HG03095 (cell line): Measurements from ENCODE around the gene PDLIM3.
"Not testable (repeated sequence)": the region's sequence is repeated elsewhere in the genome, so short reads cannot be mapped to it uniquely, and the experiment has no call there.

Experiments
- ATAC-seq: cut with Tn5 transposase; IDR thresholded peaks from one replicate; pipeline ENCODE4 v1.9.1; 2021; ENCODE audit warnings: moderate library complexity; ENCODE audit not compliant: unreplicated experiment

Gene PDLIM3

DNA sequence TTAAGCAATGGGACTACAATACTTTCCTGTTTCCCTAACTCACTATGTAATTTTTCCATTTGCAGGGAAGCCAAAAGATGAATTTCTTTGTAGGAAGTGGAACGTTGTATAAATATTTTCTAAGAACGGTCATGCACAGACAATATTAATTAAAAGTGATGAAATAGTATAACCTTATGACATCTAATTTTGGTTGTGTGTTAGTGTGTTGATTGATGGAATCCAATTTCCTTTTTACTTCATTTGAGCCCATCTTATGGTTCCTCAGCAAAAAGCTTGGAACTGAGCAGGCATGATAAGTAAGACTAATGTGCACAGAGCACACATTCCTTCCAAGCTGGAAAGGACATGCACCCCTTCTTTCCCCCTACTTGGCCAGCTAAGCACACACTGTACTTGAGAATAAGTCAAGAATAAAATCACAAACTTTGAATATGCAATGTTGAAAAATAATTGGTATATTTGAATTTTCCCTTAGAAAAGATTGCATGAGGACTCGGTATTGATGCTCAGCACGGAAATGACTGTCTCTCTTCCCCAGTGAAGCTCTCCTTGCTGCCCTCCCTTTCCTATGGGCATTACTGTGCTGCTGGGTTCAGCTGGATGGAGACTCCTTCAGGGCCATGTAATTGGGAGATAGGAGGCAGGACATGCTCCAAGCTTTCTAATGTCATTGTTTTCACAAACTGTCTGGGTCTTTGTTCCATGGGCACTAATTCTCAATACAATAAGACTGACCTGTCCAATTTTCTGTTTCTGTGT lies 19.2 kb upstream of the PDLIM3 start:
- ATAC-seq, result no peak

DNA sequence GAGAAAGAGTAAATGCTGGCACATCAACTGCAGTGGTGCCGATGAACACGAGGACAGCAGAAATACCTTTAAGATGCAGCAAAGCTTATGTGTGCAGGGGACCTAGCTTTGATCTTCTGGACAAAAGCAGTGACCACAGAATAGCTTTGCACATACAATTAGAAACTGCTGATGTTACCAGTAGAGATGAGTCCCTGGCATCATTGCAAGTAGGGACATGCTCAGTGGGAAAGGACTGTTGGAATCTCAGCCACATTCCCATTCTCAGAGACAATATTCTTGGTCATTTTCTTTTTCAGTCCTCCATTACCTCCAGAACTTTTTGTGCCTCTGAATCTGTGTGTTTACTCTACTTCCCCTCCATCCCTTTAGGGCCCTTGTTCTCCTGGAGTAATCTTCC lies 16.9 kb upstream of the PDLIM3 start:
- ATAC-seq, result no peak

- no peak for ATAC-seq
Observed at GRCh38 chr4:185550933-185551332, 15.6 kb upstream of the PDLIM3 start.

DNA sequence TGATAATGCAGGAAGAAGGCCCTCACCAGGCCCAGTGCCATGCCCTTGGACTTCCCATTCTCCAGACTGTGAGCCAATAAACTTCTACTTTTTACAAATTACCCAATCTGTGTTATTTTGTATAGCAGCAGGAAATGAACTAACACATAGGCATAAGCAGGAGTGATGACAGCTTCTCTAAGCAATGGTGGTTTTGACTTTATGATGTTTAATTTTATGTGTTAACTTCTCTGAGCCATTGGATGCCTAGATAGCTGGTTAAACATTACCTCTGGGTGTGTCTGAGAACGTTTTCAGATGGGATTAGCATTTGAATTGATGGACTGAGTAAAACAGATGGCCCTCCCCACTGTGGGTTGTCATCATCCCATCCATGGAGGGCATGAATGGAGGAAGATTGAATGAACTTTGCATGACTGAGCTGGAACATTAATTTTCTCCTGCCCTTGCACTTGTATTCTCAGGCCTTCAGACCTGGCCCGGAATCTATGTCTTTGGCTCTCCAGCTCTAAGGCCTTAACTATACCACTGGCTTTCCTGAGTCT lies 13.9 kb upstream of the PDLIM3 start:
- ATAC-seq, result no peak

GRCh38 chr4:185548587-185548986 lies 13.3 kb upstream of the PDLIM3 start:
- no peak for ATAC-seq

- ATAC-seq, result no peak
Observed at GRCh38 chr4:185546335-185546734, 11.0 kb upstream of the PDLIM3 start.

GRCh38 chr4:185542626-185543315 lies 7.5 kb upstream of the PDLIM3 start:
- ATAC-seq, result no peak

GRCh38 chr4:185541251-185541727 lies 6.0 kb upstream of the PDLIM3 start:
- no peak for ATAC-seq

GRCh38 chr4:185540487-185541120 lies 5.3 kb upstream of the PDLIM3 start:
- ATAC-seq, result no peak

GRCh38 chr4:185540040-185540439 lies 4.7 kb upstream of the PDLIM3 start:
- ATAC-seq, result no peak

- ATAC-seq, result no peak
Observed at GRCh38 chr4:185538806-185539205, 3.5 kb upstream of the PDLIM3 start.

DNA sequence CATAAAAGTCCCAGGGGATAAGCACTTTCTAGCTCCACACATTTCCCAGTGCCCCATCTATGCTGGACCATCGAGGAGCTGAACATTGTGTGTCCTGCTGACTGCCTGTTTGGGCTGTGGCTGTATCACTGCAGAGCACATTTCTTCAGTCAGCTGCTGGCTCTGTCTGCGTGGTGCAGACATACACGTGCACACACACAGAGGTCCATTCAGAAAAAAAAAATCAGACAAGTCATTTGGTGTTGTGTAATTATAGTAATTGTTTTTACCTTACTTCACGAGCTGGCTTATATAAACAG lies 1.1 kb upstream of the PDLIM3 start:
- ATAC-seq, result no peak

GRCh38 chr4:185535612-185536410 lies 504 bp upstream of the PDLIM3 start:
- ATAC-seq, result no peak

- no peak for ATAC-seq
Observed at GRCh38 chr4:185534511-185534865, 819 bp downstream of the PDLIM3 start.

GRCh38 chr4:185532795-185533324 lies 2.4 kb downstream of the PDLIM3 start:
- ATAC-seq, result no peak

DNA sequence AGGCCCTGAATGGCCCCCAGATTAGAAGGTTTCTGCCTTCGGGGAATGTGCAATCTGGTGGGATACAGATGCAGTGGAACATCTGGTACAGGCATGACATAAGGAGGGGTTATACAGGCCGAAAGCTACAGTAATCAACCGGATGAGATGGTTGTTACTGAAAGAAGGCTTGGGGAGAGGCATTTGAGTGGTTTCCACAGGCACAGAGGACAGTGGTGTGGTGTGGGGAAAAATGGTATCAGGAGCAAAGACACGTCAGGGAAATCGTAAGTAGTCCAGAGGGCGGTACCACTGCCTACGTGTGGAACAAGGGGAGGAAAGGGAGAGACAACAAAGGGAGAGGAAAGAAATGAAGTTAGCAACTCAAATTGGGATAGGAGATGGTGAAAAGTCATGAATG lies 3.0 kb downstream of the PDLIM3 start:
- ATAC-seq, result no peak

DNA sequence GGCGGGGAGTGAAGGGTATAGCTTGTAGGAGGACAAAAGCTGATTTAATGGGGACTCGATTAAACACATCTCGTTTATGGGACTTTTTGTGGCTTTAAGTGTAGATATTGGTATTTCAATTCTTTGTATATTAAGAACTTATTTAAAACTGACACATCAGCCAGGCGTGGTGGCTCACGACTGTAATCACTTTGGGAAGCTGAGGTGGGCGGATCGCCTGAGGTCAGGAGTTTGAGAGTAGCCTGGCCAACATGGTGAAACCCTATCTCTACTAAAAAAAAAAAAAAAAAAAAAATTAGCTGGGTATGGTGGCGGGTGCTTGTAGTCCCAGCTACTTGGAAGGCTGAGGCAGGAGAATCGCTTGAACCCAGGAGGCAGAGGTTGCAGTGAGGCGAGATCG lies 3.7 kb downstream of the PDLIM3 start:
- ATAC-seq, result not testable (repeated sequence)

DNA sequence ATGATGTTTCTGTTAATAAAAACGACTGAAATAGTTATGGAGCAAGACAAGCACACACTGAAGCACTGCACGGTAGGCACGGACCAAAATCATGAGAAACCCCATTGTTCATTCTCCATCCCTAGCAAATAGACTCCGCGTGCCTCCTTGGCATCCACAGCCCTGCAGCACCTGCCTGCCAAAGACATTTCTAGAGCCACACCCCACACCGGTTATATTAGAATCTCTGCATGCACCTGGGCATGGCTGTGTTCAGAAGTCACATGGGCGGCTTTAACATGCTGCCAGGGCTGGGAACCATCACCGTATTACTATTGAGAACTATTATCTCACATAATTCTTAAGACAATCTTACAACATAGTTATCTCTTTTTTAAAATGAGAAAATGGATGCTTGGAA lies 5.9 kb downstream of the PDLIM3 start:
- no peak for ATAC-seq

DNA sequence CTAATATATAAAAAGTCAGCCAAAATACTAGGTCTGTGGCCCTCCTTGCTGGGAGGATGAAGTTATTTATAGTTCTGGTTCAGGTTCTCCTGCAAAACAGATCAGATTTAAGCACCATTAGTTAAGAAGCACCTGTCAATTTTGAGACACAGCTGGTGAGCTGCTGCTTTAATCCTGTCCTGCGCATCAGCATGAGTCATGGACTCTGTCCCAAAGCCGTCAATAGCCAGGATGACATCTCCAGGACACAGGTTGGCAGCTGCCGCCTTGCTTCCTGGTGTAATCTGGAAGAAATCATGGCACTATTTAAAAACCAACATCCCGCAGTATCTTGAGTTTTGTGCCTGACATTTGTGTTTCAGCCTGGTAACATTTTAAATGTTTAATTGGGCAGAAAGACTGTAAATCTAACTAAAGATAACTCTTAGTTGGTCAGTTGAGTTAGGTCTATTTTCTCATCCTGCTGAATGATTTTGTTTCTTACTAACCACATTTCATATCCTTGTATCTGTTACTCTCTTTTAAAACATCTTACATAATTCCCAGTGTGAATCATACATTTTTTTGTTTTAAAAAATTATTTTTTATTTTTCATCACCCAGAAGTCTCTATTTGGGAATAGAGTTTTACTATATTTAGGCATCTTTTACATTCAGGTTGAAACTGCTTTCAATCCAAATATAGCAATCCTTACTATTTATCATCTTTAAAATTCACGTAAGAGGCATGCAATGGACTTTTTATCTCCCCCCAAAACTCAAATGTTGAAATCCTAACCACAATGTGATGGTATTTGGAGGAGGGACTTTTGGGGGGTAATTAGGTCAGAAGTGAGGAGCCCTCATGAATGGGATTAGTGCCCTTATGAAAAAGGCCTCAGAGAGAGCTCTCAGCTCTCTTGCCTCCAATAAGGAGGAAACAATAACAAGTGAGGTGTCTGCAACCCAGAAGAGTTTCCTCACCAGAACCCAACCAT lies 10.1 kb downstream of the PDLIM3 start:
- ATAC-seq, result no peak

DNA sequence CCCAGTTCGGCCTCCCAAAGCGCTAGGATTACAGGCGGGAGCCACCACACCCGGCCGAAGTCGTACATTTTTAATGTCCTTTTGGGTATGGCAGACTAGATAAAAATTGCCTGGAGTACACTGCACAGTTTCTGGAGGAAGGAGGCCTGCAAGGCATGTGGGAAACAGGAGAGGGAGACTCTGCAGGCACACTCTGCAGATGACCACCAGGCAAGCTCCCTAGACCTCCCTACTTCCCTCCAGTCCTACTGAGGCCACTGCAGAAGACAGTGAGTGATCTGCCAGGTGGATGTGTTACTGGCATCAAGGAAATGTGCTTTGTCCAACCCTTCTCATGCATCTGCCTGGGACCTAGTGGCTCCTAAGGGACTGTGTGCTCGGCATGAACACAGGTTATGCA lies 11.4 kb downstream of the PDLIM3 start:
- no peak for ATAC-seq
